ENCODE results near the gene S100A16. TPM values are rescaled to one million over a fixed set of nuclear protein-coding genes. Genes with fewer than 3 reads are reported as not detected.
"Not testable (repeated sequence)": the region's sequence is repeated elsewhere in the genome, so short reads cannot be mapped to it uniquely, and the experiment has no call there.

The S100A16 gene
- total RNA-seq, 1 donor from 2014 or later, result 143 TPM

GRCh38 chr1:153587314-153587713 is 25.6 kb downstream of the S100A16 start:
- H3K36me3 Mint-ChIP-seq (ENCODE audit: unreplicated experiment), result no peaks in the 10 kb centered on the region
- H3K27ac Mint-ChIP-seq (ENCODE audit: unreplicated experiment), result no peak overlapping the region

DNA sequence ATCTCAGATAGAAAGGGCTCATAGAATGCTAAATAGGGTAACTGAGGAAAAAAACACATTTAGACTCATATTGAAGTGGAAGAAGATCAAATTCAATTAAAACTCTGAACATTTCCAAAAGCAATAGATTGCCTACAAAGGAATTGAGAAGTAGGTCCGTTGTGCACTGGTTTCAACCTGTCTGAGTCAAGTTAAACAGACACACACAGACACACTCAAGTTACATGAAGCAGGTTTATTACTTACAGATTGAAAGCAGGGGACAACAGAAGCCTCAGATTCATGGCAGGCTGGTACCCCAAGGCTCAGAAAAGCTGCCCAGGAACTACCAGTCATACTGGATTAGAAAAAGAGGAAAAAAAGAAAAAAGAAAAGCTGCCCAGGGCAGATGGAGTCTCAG is 26.6 kb downstream of the S100A16 start:
- peaks cover 13% of the 10 kb centered on the region for H3K4me1 Mint-ChIP-seq (ENCODE audit: unreplicated experiment)
- no peaks in the 10 kb centered on the region for H3K9me3 Mint-ChIP-seq (ENCODE audit: unreplicated experiment)
- no peaks in the 10 kb centered on the region for H3K27me3 Mint-ChIP-seq (ENCODE audit: unreplicated experiment)
- H3K27ac Mint-ChIP-seq (ENCODE audit: unreplicated experiment), result no peak overlapping the region
- DNase-seq (ENCODE audit: extremely low spot score, unreplicated experiment), result no peak
- TF ChIP-seq CTCF (IDR thresholded peaks at IDR 0.05), result no peak
- H3K36me3 Mint-ChIP-seq (ENCODE audit: unreplicated experiment), result no peaks in the 10 kb centered on the region
- no peak overlapping the region for H3K4me3 Mint-ChIP-seq (ENCODE audit: unreplicated experiment)

More at GRCh38 chr1:153587314-153587713, 25.6 kb downstream of the S100A16 start:
- no peak for DNase-seq (ENCODE audit: extremely low spot score, unreplicated experiment)
- TF ChIP-seq CTCF (IDR thresholded peaks at IDR 0.05), result no peak
- Mint-ChIP-seq H3K27me3 (ENCODE audit: unreplicated experiment) (no peaks in the 10 kb centered on the region), H3K4me3 (ENCODE audit: unreplicated experiment) (no peak overlapping the region), H3K9me3 (ENCODE audit: unreplicated experiment) (no peaks in the 10 kb centered on the region), H3K4me1 (ENCODE audit: unreplicated experiment) (peaks cover 13% of the 10 kb centered on the region)

- H3K4me1 Mint-ChIP-seq (ENCODE audit: unreplicated experiment), result peaks cover 13% of the 10 kb centered on the region
- no peak for TF ChIP-seq CTCF (IDR thresholded peaks at IDR 0.05)
- no peak overlapping the region for H3K27ac Mint-ChIP-seq (ENCODE audit: unreplicated experiment)
- H3K36me3 Mint-ChIP-seq (ENCODE audit: unreplicated experiment), result no peaks in the 10 kb centered on the region
- H3K4me3 Mint-ChIP-seq (ENCODE audit: unreplicated experiment), result no peak overlapping the region
- no peak for DNase-seq (ENCODE audit: extremely low spot score, unreplicated experiment)
- H3K27me3 Mint-ChIP-seq (ENCODE audit: unreplicated experiment), result no peaks in the 10 kb centered on the region
- H3K9me3 Mint-ChIP-seq (ENCODE audit: unreplicated experiment), result no peaks in the 10 kb centered on the region
Observed at GRCh38 chr1:153585006-153585405, 27.9 kb downstream of the S100A16 start.

DNA sequence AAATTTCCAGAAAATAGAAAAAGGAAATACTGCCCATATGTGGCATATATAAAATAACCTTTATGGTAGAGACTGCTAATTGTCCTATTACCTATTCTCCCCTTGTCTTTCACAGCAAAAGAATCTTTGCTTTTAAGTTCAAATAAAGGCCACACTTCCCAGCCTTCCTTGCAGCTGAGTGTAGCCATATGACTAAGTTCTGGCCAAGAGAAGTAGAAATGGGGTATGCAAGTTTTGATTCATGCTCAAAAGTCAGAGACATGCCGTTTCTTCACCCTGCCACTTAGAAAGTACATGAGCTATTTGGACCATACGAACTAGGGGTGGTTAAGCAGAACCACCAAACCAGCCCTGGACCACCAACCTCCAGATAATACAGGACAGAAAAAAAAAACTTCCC is 29.0 kb downstream of the S100A16 start:
- Mint-ChIP-seq H3K4me1 (ENCODE audit: unreplicated experiment) (peaks cover 14% of the 10 kb centered on the region), H3K27ac (ENCODE audit: unreplicated experiment) (no peak overlapping the region), H3K4me3 (ENCODE audit: unreplicated experiment) (no peak overlapping the region), H3K9me3 (ENCODE audit: unreplicated experiment) (no peaks in the 10 kb centered on the region), H3K27me3 (ENCODE audit: unreplicated experiment) (no peaks in the 10 kb centered on the region), H3K36me3 (ENCODE audit: unreplicated experiment) (no peaks in the 10 kb centered on the region)
- DNase-seq (ENCODE audit: extremely low spot score, unreplicated experiment), result no peak
- TF ChIP-seq CTCF (IDR thresholded peaks at IDR 0.05), result no peak

DNA sequence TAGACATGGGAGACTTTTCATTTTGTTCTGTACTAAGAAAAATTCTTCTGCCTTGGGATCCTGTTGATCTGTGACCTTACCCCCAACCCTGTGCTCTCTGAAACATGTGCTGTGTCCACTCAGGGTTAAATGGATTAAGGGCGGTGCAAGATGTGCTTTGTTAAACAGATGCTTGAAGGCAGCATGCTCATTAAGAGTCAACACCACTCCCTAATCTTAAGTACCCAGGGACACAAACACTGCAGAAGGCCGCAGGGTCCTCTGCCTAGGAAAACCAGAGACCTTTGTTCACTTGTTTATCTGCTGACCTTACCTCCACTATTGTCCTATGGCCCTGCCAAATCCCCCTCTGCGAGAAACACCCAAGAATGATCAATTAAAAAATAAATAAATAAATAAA is 29.4 kb downstream of the S100A16 start:
- not testable (repeated sequence) for H3K36me3 Mint-ChIP-seq (ENCODE audit: unreplicated experiment); H3K9me3 Mint-ChIP-seq (ENCODE audit: unreplicated experiment); H3K4me3 Mint-ChIP-seq (ENCODE audit: unreplicated experiment); DNase-seq (ENCODE audit: extremely low spot score, unreplicated experiment); H3K27me3 Mint-ChIP-seq (ENCODE audit: unreplicated experiment); H3K27ac Mint-ChIP-seq (ENCODE audit: unreplicated experiment)
- H3K4me1 Mint-ChIP-seq (ENCODE audit: unreplicated experiment), result peaks cover 17% of the 10 kb centered on the region

GRCh38 chr1:153582836-153583235 is 30.1 kb downstream of the S100A16 start:
- not testable (repeated sequence) for H3K27me3 Mint-ChIP-seq (ENCODE audit: unreplicated experiment); H3K4me3 Mint-ChIP-seq (ENCODE audit: unreplicated experiment); H3K27ac Mint-ChIP-seq (ENCODE audit: unreplicated experiment); H3K36me3 Mint-ChIP-seq (ENCODE audit: unreplicated experiment); DNase-seq (ENCODE audit: extremely low spot score, unreplicated experiment); H3K9me3 Mint-ChIP-seq (ENCODE audit: unreplicated experiment)
- H3K4me1 Mint-ChIP-seq (ENCODE audit: unreplicated experiment), result peaks cover 24% of the 10 kb centered on the region
